ENCODE results near the gene OBP2A.

Gene OBP2A

DNA sequence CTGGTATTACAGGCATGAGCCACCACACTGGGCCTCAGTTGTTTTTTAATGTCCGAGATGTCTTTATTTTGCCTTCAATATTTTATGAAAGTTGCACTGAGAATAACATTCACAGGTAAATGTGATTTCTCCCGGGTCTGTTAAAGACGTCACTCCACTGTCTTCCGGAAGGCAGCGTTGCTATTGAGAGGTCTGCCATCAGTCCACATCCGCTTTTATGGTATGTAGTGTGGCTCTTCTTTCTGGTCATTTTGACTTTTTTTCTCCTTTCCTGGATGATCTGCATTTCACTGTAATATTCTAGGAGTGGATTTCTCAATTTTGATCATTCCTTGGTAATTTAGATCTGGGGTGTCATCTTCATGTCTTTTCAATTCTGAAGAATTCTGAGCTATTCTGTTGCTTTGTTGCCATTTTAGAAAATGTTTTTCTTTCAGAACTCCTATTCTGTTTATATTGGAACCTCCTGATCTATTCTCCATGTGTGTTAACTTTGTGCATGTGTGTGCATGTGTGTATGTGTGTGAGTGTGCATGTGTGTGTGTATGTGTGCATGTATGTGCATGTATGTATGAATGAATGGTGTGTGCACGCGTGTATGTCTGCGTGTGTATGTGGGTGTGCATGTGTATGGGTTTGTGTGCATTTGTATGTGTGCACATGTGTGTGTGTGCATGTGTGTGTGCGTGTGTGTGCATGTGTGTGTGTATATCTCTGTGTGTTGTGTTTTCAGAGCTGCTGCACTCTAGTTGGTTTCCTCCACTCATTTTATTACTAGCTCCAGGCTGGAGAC, 26.6 kb upstream of the OBP2A start:
- H3K4me3 ChIP-seq (replicated peaks in 1 of 2; ENCODE audit: low read depth in 2 of 2, low read length in 2 of 2), result no peak overlapping the region
- no peak for DNase-seq (ENCODE audit: low read depth in 2 of 2)
- TF ChIP-seq, protein P1, sequence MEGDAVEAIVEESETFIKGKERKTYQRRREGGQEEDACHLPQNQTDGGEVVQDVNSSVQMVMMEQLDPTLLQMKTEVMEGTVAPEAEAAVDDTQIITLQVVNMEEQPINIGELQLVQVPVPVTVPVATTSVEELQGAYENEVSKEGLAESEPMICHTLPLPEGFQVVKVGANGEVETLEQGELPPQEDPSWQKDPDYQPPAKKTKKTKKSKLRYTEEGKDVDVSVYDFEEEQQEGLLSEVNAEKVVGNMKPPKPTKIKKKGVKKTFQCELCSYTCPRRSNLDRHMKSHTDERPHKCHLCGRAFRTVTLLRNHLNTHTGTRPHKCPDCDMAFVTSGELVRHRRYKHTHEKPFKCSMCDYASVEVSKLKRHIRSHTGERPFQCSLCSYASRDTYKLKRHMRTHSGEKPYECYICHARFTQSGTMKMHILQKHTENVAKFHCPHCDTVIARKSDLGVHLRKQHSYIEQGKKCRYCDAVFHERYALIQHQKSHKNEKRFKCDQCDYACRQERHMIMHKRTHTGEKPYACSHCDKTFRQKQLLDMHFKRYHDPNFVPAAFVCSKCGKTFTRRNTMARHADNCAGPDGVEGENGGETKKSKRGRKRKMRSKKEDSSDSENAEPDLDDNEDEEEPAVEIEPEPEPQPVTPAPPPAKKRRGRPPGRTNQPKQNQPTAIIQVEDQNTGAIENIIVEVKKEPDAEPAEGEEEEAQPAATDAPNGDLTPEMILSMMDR (IDR thresholded peaks at IDR 0.05; ENCODE audit: low read depth, low read length), result no peak

DNA sequence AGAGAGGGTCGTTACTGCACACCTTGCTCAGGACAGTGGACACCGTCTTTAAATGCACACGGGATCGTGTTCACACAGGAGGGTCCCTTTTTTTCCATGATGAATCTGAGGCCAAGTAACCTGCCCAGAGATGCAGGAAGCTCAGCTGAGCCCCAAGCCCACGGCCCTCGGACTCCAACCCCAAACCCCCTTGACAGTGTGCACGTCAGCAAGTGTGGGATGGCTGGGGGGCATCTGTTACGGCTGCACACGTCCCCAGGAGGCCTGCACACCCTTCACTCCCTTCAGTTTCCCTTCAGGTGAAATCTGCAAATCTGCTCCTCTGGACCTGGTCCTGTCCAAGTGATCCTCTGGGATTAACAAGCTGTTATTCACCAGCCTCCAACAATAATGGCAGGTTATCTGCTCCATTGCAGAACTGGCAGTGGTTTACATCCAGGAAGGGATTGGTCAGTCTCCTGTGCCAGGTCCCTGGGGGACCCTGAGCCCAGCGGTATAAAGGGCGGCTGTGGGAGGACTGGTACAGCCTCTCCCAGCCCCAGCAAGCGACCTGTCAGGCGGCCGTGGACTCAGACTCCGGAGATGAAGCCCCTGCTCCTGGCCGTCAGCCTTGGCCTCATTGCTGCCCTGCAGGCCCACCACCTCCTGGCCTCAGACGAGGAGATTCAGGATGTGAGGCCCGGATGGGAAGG, 24.9 kb upstream of the OBP2A start, which contains the start of gene LCN1:
LCN1 (plus strand) TSS at position 525 of the 692 bp plus-strand sequence; CDS start at position 583, 58 bp downstream.
- no peak for DNase-seq (ENCODE audit: low read depth in 2 of 2)
- H3K4me3 ChIP-seq (replicated peaks in 1 of 2; ENCODE audit: low read depth in 2 of 2, low read length in 2 of 2), result no peak within 1 kb of the TSS
- TF ChIP-seq, protein P1 (IDR thresholded peaks at IDR 0.05; ENCODE audit: low read depth, low read length), result no peak

- no peak for DNase-seq (ENCODE audit: low read depth in 2 of 2)
- TF ChIP-seq, protein P1 (IDR thresholded peaks at IDR 0.05; ENCODE audit: low read depth, low read length), result no peak
- H3K4me3 ChIP-seq (replicated peaks in 1 of 2; ENCODE audit: low read depth in 2 of 2, low read length in 2 of 2), result no peak overlapping the region
These were observed 24.3 kb upstream of the OBP2A start for GRCh38 chr9:135521608-135522095.

- H3K4me3 ChIP-seq (replicated peaks in 1 of 2; ENCODE audit: low read depth in 2 of 2, low read length in 2 of 2), result no peak overlapping the region
- TF ChIP-seq, protein P1 (IDR thresholded peaks at IDR 0.05; ENCODE audit: low read depth, low read length), result no peak
- no peak for DNase-seq (ENCODE audit: low read depth in 2 of 2)
These were observed 23.6 kb upstream of the OBP2A start for GRCh38 chr9:135522137-135522877.

- DNase-seq (ENCODE audit: low read depth in 2 of 2), result no peak
- TF ChIP-seq, protein P1 (IDR thresholded peaks at IDR 0.05; ENCODE audit: low read depth, low read length), result no peak
- no peak overlapping the region for H3K4me3 ChIP-seq (replicated peaks in 1 of 2; ENCODE audit: low read depth in 2 of 2, low read length in 2 of 2)
These were observed 23.0 kb upstream of the OBP2A start for GRCh38 chr9:135522931-135523330.

DNA sequence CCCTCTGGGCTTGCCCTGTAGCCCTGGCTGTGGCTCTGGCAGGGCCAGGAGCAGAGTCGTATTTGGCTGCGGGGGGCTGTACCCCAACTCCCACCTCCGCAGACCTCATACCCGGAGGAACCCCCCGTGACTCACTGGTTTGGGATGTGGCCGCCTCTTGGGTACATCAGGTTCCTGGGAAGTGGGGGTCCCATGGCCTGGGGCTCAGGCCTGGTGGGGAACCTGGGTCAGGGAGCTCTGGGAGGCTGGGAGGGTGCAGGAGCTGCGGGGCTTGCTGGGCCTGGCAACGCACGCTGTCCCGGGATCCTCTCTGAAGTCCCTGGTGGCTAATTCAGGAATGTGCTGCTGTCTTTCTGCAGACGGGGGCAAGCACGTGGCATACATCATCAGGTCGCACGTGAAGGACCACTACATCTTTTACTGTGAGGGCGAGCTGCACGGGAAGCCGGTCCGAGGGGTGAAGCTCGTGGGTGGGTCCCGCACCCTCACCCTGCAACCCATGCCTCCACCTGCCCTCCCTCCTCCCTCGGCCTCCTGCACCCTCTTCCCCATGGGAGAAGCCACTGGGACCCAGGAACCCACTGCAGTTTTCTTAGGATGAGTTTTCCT, 22.3 kb upstream of the OBP2A start:
- no peak for DNase-seq (ENCODE audit: low read depth in 2 of 2)
- TF ChIP-seq, protein P1 (IDR thresholded peaks at IDR 0.05; ENCODE audit: low read depth, low read length), result no peak
- no peak overlapping the region for H3K4me3 ChIP-seq (replicated peaks in 1 of 2; ENCODE audit: low read depth in 2 of 2, low read length in 2 of 2)

Data from cardiac fibroblast (primary cell).